Large intestine (tissue), 3 donors: Measurements from ENCODE around the gene FTSJ3. TPM values are rescaled to one million over a fixed set of nuclear protein-coding genes. Genes with fewer than 3 reads are reported as not detected.

Experiments used
- DNase-seq, 2 donors: peaks; one replicate each; pipeline versions ENCODE4 v3.0.0 to v3.0.0-alpha.2; 2013
- H3K27ac ChIP-seq: one replicate; pipeline ENCODE4 v1.5.1; 2013; ENCODE audit warnings: low read length
- H3K27me3 ChIP-seq: 2 replicates; pipeline ENCODE4 v1.6.1; 2013; ENCODE audit warnings: low read length; ENCODE audit not compliant: control insufficient read depth, insufficient read depth
- H3K36me3 ChIP-seq: 2 replicates; pipeline ENCODE4 v1.6.1; 2013; ENCODE audit warnings: low read length; ENCODE audit not compliant: control insufficient read depth, insufficient read depth
- H3K4me1 ChIP-seq: one replicate; pipeline ENCODE4 v1.6.1; 2013; ENCODE audit warnings: low read length; ENCODE audit not compliant: control insufficient read depth, insufficient read depth
- H3K4me3 ChIP-seq: one replicate; pipeline ENCODE4 v1.5.1; 2013; ENCODE audit warnings: low read length
- H3K9me3 ChIP-seq: one replicate; pipeline ENCODE4 v1.6.1; 2013; ENCODE audit warnings: mild to moderate bottlenecking, low read depth, low read length, moderate library complexity; ENCODE audit not compliant: control insufficient read depth
- WGBS: methylation state at CpG from one replicate; pipeline ENCODE4 v1.1.5; 2013; ENCODE audit warnings: low lambda C conversion rate; ENCODE audit not compliant: insufficient coverage; 5-methylcytosine and 5-hydroxymethylcytosine counted together
- polyA plus RNA-seq: library from polyadenylated mRNA; unstranded; fragments of 120-200 nt; gene quantifications from one replicate; pipeline ENCODE4 v1.2.1, GENCODE V29; 2013

Gene FTSJ3
- polyA plus RNA-seq, 1 donor: 49.6 TPM

DNA sequence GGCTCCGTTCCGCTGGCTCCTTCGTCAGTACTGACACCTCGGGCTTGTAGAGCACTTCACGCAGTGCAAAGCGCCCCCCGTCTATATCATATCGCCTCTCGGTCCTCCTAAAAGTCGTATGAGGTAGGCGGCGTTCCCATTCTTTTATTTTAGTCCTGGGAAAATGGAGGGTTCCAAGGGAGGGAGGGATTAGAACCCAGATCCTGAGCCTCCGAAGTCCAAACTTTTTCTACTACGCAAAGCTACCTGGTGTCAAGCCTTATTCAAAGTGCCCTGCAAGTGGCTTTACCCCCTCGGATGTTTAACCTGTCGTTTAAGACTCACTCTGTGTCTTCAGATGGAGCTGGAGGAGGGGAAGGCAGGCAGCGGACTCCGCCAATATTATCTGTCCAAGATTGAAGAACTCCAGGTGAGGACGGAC, 348 bp upstream of the FTSJ3 start:
- Histone ChIP-seq H3K27me3 (no peaks in the 10 kb centered on the region), H3K9me3 (no peaks in the 10 kb centered on the region), H3K27ac (peak overlapping the region; percentile 81), H3K4me3 (peak overlapping the region; percentile 69), H3K36me3 (peaks cover 65% of the 10 kb centered on the region), H3K4me1 (peaks cover 11% of the 10 kb centered on the region)
- DNase-seq: no peak
- WGBS: no CpG with 5 or more reads among the region's 19 CpGs

GRCh38 chr17:63826468-63827001, 928 bp downstream of the FTSJ3 start:
- H3K9me3 ChIP-seq: no peaks in the 10 kb centered on the region
- H3K4me1 ChIP-seq: peaks cover 11% of the 10 kb centered on the region
- peak overlapping the region; percentile 81 for H3K27ac ChIP-seq
- H3K4me3 ChIP-seq: peak overlapping the region; percentile 69
- H3K27me3 ChIP-seq: no peaks in the 10 kb centered on the region
- no peak for DNase-seq
- no CpG with 5 or more reads among the region's 31 CpGs for WGBS
- H3K36me3 ChIP-seq: peaks cover 65% of the 10 kb centered on the region

GRCh38 chr17:63824362-63824761, 3.1 kb downstream of the FTSJ3 start:
- no peak for DNase-seq
- H3K4me3 ChIP-seq: no peak overlapping the region
- no peaks in the 10 kb centered on the region for H3K27me3 ChIP-seq
- peaks cover 62% of the 10 kb centered on the region for H3K36me3 ChIP-seq
- 94% methylated on average over 3 of the region's 9 CpGs for WGBS
- peaks cover 16% of the 10 kb centered on the region for H3K4me1 ChIP-seq
- H3K9me3 ChIP-seq: no peaks in the 10 kb centered on the region
- H3K27ac ChIP-seq: no peak overlapping the region

GRCh38 chr17:63823659-63824331, 3.7 kb downstream of the FTSJ3 start:
- Histone ChIP-seq H3K27ac (no peak overlapping the region), H3K4me3 (no peak overlapping the region), H3K4me1 (peaks cover 18% of the 10 kb centered on the region), H3K36me3 (peaks cover 62% of the 10 kb centered on the region), H3K9me3 (no peaks in the 10 kb centered on the region), H3K27me3 (no peaks in the 10 kb centered on the region)
- 100% methylated on average over 2 of the region's 13 CpGs for WGBS
- no peak for DNase-seq

DNA sequence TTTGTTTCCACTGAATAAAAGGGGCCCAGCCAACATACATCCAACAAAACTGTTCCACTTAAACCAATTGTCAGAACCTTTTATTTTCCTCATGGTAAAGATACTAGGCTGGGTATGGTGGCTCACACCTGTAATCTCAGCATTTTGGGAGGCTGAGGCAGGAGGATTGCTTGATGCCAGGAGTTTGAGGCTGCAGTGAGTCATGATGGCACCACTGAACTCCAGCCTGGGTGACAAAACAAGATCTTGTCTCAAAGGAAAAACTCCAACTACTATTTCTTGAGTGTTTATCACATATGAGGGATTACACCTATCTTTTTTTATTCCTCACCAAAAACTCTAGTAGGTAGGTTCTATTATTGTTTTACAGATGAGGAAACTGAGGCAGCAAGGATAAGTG, 4.9 kb downstream of the FTSJ3 start:
- no peaks in the 10 kb centered on the region for H3K9me3 ChIP-seq
- H3K4me1 ChIP-seq: peaks cover 16% of the 10 kb centered on the region
- no peak for DNase-seq
- H3K36me3 ChIP-seq: peaks cover 74% of the 10 kb centered on the region
- H3K4me3 ChIP-seq: no peak overlapping the region
- no peak overlapping the region for H3K27ac ChIP-seq
- no peaks in the 10 kb centered on the region for H3K27me3 ChIP-seq

DNA sequence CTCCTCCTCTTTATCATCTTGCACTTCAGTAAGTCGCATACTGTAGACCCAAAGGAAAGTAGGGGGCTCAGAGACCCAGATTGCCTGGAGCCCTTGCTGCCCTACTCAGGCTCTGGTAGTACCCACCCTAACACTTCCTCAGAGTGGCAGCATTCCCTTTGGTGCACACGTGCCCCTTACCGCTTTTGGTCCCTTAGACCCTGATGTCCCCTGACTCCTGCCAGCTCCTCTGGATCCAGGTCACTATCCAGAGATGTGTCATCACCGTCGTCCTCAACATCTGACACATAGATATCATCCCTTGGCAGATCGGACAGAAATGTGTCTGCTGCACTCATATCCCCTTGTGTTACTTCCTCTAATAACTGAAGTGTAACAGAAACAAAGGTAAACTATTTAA, 5.7 kb downstream of the FTSJ3 start:
- H3K27ac ChIP-seq: no peak overlapping the region
- no peaks in the 10 kb centered on the region for H3K9me3 ChIP-seq
- H3K36me3 ChIP-seq: peaks cover 82% of the 10 kb centered on the region
- H3K27me3 ChIP-seq: no peaks in the 10 kb centered on the region
- no peak overlapping the region for H3K4me3 ChIP-seq
- DNase-seq: no peak
- peaks cover 16% of the 10 kb centered on the region for H3K4me1 ChIP-seq
- no CpG with 5 or more reads among the region's 6 CpGs for WGBS

- peaks cover 89% of the 10 kb centered on the region for H3K36me3 ChIP-seq
- no peak overlapping the region for H3K27ac ChIP-seq
- 100% methylated on average over 2 of the region's 10 CpGs for WGBS
- DNase-seq: no peak
- H3K4me3 ChIP-seq: no peak overlapping the region
- peaks cover 15% of the 10 kb centered on the region for H3K4me1 ChIP-seq
- H3K27me3 ChIP-seq: no peaks in the 10 kb centered on the region
- no peaks in the 10 kb centered on the region for H3K9me3 ChIP-seq
Observed at GRCh38 chr17:63820963-63821561, 6.4 kb downstream of the FTSJ3 start.

DNA sequence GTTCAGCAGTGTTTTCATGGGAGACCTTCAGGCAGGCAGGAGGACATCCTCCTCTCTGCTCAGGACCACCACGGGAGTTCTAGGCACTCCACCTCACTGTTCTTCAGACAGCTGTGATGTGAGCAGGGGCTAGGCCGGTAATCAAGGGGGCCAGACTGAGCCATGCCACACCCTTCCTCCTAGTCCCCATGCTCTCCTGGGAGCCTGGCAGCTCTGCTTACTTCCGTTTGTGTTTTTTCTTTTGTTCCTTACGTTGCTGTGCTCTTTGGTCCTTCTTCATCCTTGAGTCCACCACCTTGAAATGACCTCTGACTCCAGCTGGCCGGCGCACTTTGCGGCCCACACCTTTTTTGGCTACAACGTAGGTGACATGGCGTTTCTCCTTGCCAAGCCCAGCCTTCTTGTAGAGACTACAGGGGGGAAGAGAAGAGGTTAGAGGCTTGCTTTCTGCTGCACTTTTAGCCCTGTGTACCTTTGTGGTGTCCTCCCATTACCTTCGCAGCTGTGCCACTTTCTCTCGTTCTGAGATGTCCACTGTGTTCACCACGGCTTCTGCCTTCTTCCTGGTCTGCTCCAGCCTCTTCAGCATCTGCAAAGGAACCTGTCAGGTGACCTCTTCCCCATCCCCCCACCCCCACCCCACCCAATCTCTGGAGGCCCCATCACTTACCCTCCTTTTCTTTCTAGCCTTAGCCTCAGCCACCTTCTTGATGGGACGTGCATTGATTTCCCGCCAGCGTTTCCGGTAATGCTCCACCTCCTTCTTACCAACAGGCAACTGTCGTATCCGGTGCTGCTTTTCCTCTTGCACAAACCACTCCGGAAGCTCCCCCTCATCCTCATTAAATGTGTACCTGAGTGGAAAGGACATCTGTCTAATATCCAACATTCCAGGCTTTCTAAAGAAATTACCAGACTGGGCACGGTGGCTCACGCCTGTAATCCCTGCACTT, 7.6 kb downstream of the FTSJ3 start:
- no peak for DNase-seq

GRCh38 chr17:63819131-63819530, 8.3 kb downstream of the FTSJ3 start:
- peaks cover 10% of the 10 kb centered on the region for H3K4me1 ChIP-seq
- no peaks in the 10 kb centered on the region for H3K9me3 ChIP-seq
- no peak overlapping the region for H3K27ac ChIP-seq
- peaks cover 94% of the 10 kb centered on the region for H3K36me3 ChIP-seq
- 42% methylated on average over 3 of the region's 6 CpGs for WGBS
- no peaks in the 10 kb centered on the region for H3K27me3 ChIP-seq
- no peak overlapping the region for H3K4me3 ChIP-seq
- DNase-seq: peak in 1 of 2 donors; percentile 23

More for the DNA sequence above, 7.6 kb downstream of the FTSJ3 start:
- no peak overlapping the region for H3K4me3 ChIP-seq
- H3K27me3 ChIP-seq: no peaks in the 10 kb centered on the region
- H3K27ac ChIP-seq: no peak overlapping the region
- H3K4me1 ChIP-seq: peaks cover 10% of the 10 kb centered on the region
- peaks cover 94% of the 10 kb centered on the region for H3K36me3 ChIP-seq
- 52% methylated on average over 5 of the region's 21 CpGs for WGBS
- H3K9me3 ChIP-seq: no peaks in the 10 kb centered on the region

DNA sequence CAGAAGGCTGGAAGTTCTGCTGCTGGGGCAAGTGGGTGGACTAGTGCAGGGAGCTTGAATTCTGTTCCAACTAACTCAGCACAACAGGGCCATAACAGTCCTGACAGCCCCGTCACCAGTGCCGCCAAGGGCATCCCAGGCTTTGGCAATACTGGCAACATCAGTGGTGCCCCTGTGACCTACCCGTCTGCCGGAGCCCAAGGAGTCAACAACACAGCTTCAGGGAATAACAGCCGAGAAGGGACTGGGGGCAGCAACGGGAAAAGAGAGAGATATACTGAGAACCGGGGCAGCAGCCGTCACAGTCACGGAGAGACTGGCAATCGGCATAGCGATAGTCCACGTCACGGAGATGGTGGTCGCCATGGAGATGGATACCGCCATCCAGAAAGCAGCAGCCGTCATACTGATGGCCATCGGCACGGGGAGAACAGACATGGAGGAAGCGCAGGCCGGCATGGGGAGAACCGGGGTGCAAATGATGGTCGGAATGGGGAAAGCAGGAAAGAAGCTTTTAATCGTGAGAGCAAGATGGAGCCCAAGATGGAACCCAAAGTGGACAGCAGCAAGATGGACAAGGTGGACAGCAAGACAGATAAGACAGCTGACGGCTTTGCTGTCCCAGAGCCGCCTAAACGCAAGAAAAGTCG, 9.6 kb downstream of the FTSJ3 start:
- Histone ChIP-seq H3K9me3 (no peaks in the 10 kb centered on the region), H3K4me3 (no peak overlapping the region), H3K27ac (no peak overlapping the region), H3K4me1 (peaks cover 10% of the 10 kb centered on the region), H3K27me3 (no peaks in the 10 kb centered on the region), H3K36me3 (peaks cover 94% of the 10 kb centered on the region)
- DNase-seq: no peak
- 98% methylated on average over 6 of the region's 27 CpGs for WGBS
